LNCAP (cell line): ENCODE measurements around the gene P2RY8.

Source experiments
- TF ChIP-seq, protein P1 (sequence below): fragments of 450-650 bp; IDR thresholded peaks from 2 replicates; pipeline ENCODE4 v1.5.1; 2017; ENCODE audit warnings: mild to moderate bottlenecking

Gene P2RY8

DNA sequence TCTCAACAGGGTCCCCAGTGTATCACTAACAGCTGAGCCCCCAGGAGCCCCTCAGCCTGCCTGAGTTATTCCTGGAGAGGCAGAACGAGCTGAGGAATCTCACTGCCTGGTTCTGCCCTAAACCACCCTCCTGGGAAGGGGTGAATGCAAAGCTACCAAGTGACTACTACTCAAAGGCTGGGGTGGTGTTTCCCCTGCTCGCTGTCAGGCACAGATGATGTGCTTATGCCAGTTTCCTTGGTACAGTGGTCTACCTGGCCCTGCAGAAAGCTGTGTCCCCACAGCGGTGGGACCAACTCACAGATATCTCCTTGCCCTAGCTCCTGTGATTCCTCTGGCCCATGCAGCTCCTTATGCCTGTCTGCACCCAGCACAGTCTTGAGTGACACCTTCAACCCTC, 48.8 kb downstream of the P2RY8 start:
- TF ChIP-seq, protein P1, sequence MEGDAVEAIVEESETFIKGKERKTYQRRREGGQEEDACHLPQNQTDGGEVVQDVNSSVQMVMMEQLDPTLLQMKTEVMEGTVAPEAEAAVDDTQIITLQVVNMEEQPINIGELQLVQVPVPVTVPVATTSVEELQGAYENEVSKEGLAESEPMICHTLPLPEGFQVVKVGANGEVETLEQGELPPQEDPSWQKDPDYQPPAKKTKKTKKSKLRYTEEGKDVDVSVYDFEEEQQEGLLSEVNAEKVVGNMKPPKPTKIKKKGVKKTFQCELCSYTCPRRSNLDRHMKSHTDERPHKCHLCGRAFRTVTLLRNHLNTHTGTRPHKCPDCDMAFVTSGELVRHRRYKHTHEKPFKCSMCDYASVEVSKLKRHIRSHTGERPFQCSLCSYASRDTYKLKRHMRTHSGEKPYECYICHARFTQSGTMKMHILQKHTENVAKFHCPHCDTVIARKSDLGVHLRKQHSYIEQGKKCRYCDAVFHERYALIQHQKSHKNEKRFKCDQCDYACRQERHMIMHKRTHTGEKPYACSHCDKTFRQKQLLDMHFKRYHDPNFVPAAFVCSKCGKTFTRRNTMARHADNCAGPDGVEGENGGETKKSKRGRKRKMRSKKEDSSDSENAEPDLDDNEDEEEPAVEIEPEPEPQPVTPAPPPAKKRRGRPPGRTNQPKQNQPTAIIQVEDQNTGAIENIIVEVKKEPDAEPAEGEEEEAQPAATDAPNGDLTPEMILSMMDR = no peak

GRCh38 chrX:1487401-1487800, 49.6 kb downstream of the P2RY8 start:
- TF ChIP-seq, protein P1 = no peak

DNA sequence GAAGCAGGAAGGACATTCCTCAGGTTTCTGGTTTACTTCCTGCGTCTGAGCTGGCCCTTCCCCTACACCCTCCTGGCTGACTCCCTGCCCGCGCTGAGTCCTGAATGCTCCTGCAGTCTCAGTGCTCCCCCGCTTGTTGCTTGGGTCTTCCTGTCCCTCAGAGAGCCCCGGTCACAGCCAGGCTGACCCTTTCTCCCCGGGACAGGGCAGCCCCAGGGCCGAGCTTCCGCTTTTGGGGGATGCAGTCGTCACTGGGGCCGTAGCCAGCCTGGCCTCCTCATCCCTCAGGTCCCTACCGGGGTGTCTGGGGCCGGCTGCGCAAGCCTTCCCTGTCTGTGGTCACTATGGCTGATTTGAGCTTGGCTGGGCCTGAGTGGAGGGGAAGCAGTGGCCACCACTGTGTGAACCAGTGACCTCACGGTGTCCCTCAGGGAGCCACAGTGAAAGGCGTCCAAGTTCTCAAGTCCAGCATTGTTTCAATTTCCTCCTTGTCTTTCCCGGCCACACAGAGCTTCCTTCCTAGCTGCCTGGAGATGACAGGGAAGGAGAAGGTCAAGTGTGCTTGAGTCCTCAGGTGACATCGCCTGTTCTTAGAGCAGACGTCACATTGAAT, 50.1 kb downstream of the P2RY8 start:
- TF ChIP-seq, protein P1 = no peak

GRCh38 chrX:1486177-1486576, 50.8 kb downstream of the P2RY8 start:
- TF ChIP-seq, protein P1 = no peak

- TF ChIP-seq, protein P1 = no peak
These were observed 52.0 kb downstream of the P2RY8 start for GRCh38 chrX:1485033-1485432.

- TF ChIP-seq, protein P1 = no peak
These were observed 52.4 kb downstream of the P2RY8 start for GRCh38 chrX:1484638-1485019.

DNA sequence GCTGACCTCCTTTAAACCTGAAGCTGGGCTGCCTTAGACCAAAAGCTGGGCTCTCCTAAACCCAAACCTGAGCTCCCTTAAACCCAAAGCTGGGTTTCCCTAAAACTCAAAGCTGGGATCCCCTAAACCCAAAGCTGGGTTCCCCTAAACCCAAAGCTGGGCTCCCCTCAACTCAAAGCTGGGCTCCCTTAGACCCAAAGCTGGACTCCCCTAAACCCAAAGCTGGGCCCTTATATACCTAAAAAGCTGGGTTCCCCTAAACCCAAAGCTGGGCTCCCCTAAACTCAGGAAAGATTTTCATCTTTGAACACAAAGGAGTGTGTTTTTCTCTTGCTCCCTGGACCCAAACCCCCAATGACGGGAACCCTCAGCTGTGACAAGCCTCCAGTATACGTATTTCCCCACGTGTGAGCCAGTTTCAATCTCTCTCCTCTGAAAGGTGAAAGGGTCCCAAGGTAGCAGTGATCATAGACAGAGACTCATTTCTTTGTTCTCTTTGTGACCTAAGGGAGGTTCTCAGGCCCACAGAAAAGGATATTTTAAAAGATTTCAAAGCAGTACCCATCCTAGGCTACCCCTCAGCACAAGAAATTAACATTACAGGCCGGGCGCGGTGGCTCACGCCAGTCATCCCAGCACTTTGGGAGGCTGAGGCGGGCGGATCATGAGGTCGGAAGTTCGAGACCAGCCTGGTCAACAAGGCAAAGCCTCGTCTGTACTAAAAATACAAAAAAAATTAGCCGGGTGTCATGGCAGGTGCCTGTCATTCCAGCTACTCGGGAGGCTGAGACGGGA, 52.9 kb downstream of the P2RY8 start:
- TF ChIP-seq, protein P1 = no peak
